GM23248 (cell line): ENCODE results near the gene ST3GAL5.

Source experiments
- EZH2 ChIP-seq: fragments of 200-600 bp; sonication (generic); IDR thresholded peaks from 2 replicates; pipeline ENCODE4 v1.6.1; 2018; ENCODE audit warnings: antibody characterized with exemption, mild to moderate bottlenecking; ENCODE audit not compliant: insufficient read depth, poor library complexity, severe bottlenecking
- EZH2phosphoT487 ChIP-seq: fragments of 200-600 bp; sonication (generic); IDR thresholded peaks from 2 replicates; pipeline ENCODE4 v1.6.1; 2018; ENCODE audit warnings: antibody characterized with exemption, moderate library complexity, mild to moderate bottlenecking, low read depth; ENCODE audit not compliant: insufficient read depth

DNA sequence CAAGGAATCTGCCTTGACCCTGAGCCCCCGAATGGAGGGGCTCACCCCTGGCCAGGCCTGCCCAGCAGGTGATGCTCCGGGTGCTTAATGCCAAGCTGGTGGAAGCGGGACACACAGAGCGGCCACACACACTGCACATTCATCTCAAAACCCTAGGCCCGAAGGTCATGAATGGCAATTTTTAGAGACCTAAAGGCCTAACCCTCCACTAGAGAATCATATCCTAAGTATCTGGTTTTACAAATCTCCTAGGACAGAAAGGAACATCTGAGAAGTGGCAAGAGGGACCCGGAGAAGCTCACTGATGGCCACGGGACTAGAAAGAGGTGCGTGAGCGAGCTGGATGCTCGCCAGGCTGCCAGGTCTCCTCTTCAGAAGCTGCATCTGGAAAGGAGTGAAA, 38.3 kb downstream of the ST3GAL5 start:
- TF ChIP-seq EZH2phosphoT487 (no peak), EZH2 (no peak)
